Vagina (tissue), 2 donors: ENCODE measurements around the gene USP32.

ENCODE experiments used
- CTCF ChIP-seq, 3 experiments: fragments of 450-650 bp in 2 of 3; fragments of 200-600 bp in 1 of 3; sonication (generic) in 1 of 3; IDR thresholded peaks; one replicate each; pipeline ENCODE4 v1.5.1; 2017 to 2019; ENCODE audit warnings: antibody characterized with exemption in 3 of 3, mild to moderate bottlenecking in 2 of 3, moderate library complexity in 2 of 3
- POLR2A ChIP-seq, 2 donors: fragments of 450-650 bp; IDR thresholded peaks; one replicate each; pipeline ENCODE4 v1.6.1; 2017; ENCODE audit warnings: antibody characterized with exemption in 2 of 2, mild to moderate bottlenecking in 2 of 2, moderate library complexity in 2 of 2

GRCh38 chr17:60224064-60224463 is 167.9 kb downstream of the USP32 start:
- no peak for TF ChIP-seq POLR2A (IDR thresholded peaks at IDR 0.05)
- TF ChIP-seq CTCF (IDR thresholded peaks at IDR 0.05) = no peak
